Naive thymus-derived CD4-positive, alpha-beta T cell (primary cell): ENCODE results near the gene KLF16. TPM values are rescaled to one million over a fixed set of nuclear protein-coding genes. Genes with fewer than 3 reads are reported as not detected.
A peak's percentile ranks its signal among the peaks of the same experiment; 100 is the strongest.

ENCODE experiments used
- ATAC-seq: fragments of 150-1000 bp; cut with Tn5 transposase; 2 replicates; pipeline ENCODE4 v1.10.0; 2021; ENCODE audit warnings: mild to moderate bottlenecking, moderate library complexity
- CTCF ChIA-PET: fragments of 350-600 bp; sonication (Branson Sonifier 250); formaldehyde crosslinking; loops from one replicate; lab custom pipeline; 2021; ENCODE audit warnings: antibody characterized with exemption; lab: Charles Lee
- POLR2A ChIA-PET: fragments of 350-600 bp; sonication (Branson Sonifier 250); formaldehyde crosslinking; loops from one replicate; lab custom pipeline; 2021; ENCODE audit warnings: antibody characterized with exemption, inconsistent platforms; lab: Charles Lee
- DNase-seq, 9 donors: peaks; one replicate each; pipeline versions ENCODE4 v3.0.0 to v3.0.0-alpha.2; 2020 to 2022; ENCODE audit warnings: mixed read lengths in 1 of 9
- H3K27ac ChIP-seq: one replicate; pipeline ENCODE4 v1.7.0; 2013; ENCODE audit warnings: mild to moderate bottlenecking, low read depth, low read length, moderate library complexity
- H3K27me3 ChIP-seq, 2 donors: one replicate each; pipeline ENCODE4 v1.7.0; 2013; ENCODE audit warnings: low read length in 2 of 2, mild to moderate bottlenecking in 2 of 2, moderate library complexity in 2 of 2; ENCODE audit not compliant: control insufficient read depth in 2 of 2, insufficient read depth in 2 of 2
- H3K36me3 ChIP-seq, 3 experiments: 1 replicate in 2 of 3; 2 replicates in 1 of 3; pipeline ENCODE4 v1.7.0; 2013; ENCODE audit warnings: low read length in 3 of 3, mild to moderate bottlenecking in 3 of 3, moderate library complexity in 1 of 3; ENCODE audit not compliant: insufficient read depth in 3 of 3, control insufficient read depth in 2 of 3
- H3K4me1 ChIP-seq, 2 donors: one replicate each; pipeline ENCODE4 v1.7.0; 2013; ENCODE audit warnings: low read length in 2 of 2, mild to moderate bottlenecking in 2 of 2, moderate library complexity in 1 of 2; ENCODE audit not compliant: control insufficient read depth in 2 of 2, insufficient read depth in 2 of 2
- H3K4me3 ChIP-seq: 2 replicates; pipeline ENCODE4 v1.7.0; 2013; ENCODE audit warnings: mild to moderate bottlenecking, low read length
- H3K9me3 ChIP-seq, 3 experiments: 1 replicate in 2 of 3; 2 replicates in 1 of 3; pipeline ENCODE4 v1.7.0; 2013; ENCODE audit warnings: low read length in 3 of 3; ENCODE audit not compliant: control insufficient read depth in 2 of 3
- H3K27ac Mint-ChIP-seq, 9 donors: one replicate each; pipeline ENCODE4 v1.8.0; 2020 to 2022; ENCODE audit warnings: mixed read lengths in 9 of 9, mild to moderate bottlenecking in 8 of 9, moderate library complexity in 5 of 9, inconsistent platforms in 2 of 9
- H3K27me3 Mint-ChIP-seq, 5 donors: one replicate each; pipeline ENCODE4 v1.8.0; 2021 to 2022; ENCODE audit warnings: mixed read lengths in 5 of 5, mild to moderate bottlenecking in 1 of 5
- H3K36me3 Mint-ChIP-seq, 5 donors: one replicate each; pipeline ENCODE4 v1.8.0; 2020 to 2022; ENCODE audit warnings: mixed read lengths in 5 of 5, mild to moderate bottlenecking in 3 of 5, inconsistent platforms in 1 of 5
- H3K4me1 Mint-ChIP-seq, 7 donors: one replicate each; pipeline ENCODE4 v1.8.0; 2020 to 2022; ENCODE audit warnings: mixed read lengths in 7 of 7, mild to moderate bottlenecking in 3 of 7, inconsistent platforms in 1 of 7
- H3K4me3 Mint-ChIP-seq, 10 donors: one replicate each; pipeline ENCODE4 v1.8.0; 2020 to 2022; ENCODE audit warnings: mild to moderate bottlenecking in 10 of 10, mixed read lengths in 10 of 10, moderate library complexity in 6 of 10, inconsistent platforms in 2 of 10
- H3K9me3 Mint-ChIP-seq, 11 donors: one replicate each; pipeline ENCODE4 v1.8.0; 2020 to 2022; ENCODE audit warnings: mixed read lengths in 11 of 11, mild to moderate bottlenecking in 4 of 11, inconsistent platforms in 1 of 11, moderate library complexity in 1 of 11
- intact Hi-C, 2 donors: fragments of 100-400 bp; cut with micrococcal nuclease; formaldehyde crosslinking; loops; one replicate each; pipeline ENCODE4 v1.15.1; 2023
- polyA plus RNA-seq, 2 donors: library from polyadenylated mRNA; unstranded; fragments of 300-500 nt; fragmentation: Illumina TruSeq; gene quantifications; one replicate each; pipeline ENCODE4 v1.2.3, GENCODE V29; 2021
- total RNA-seq, 6 experiments: library from RNA in 5 of 6; stranded (reverse) in 5 of 6; gene quantifications; 1 replicate in 5 of 6; 2 replicates in 1 of 6; pipeline ENCODE4 v1.2.3 and lab custom pipeline; 2021 to 2026

KLF16 gene
- total and polyA plus RNA-seq, 7 experiments from 2014 or later, result 0.41 to 65.2 (median 20.8) TPM

GRCh38 chr19:1828279-1829238 lies 34.8 kb downstream of the KLF16 start:
- Histone ChIP-seq H3K27ac (no peak overlapping the region), H3K4me3 (no peak overlapping the region), H3K36me3 (peaks cover 0 to 70% (median 9%) of the 10 kb centered on the region in 3 experiments), H3K27me3 (no peaks in the 10 kb centered on the region), H3K4me1 (peaks cover 3 to 6% of the 10 kb centered on the region in 2 donors), H3K9me3 (no peaks in the 10 kb centered on the region)
- peaks cover 0 to 12% (median 4%) of the 10 kb centered on the region in 7 donors for H3K4me1 Mint-ChIP-seq
- H3K36me3 Mint-ChIP-seq, result peaks cover 0 to 9% (median 3%) of the 10 kb centered on the region in 5 donors
- no peaks in the 10 kb centered on the region for H3K27me3 Mint-ChIP-seq
- H3K9me3 Mint-ChIP-seq, result no peaks in the 10 kb centered on the region
- H3K27ac Mint-ChIP-seq, result peak overlapping the region in 1 of 9 donors; percentile 43
- POLR2A ChIA-PET, result no interaction called here
- no peak overlapping the region for H3K4me3 Mint-ChIP-seq
- DNase-seq, result no peak
- no peak for ATAC-seq
- intact Hi-C loops, result no loop called here
- CTCF ChIA-PET, result interaction anchor here (1.1 to 1.3 kb wide), 2 partner anchors 9 to 25 kb away, joined by 3 to 6 read pairs; no protein-coding TSS in a partner anchor

DNA sequence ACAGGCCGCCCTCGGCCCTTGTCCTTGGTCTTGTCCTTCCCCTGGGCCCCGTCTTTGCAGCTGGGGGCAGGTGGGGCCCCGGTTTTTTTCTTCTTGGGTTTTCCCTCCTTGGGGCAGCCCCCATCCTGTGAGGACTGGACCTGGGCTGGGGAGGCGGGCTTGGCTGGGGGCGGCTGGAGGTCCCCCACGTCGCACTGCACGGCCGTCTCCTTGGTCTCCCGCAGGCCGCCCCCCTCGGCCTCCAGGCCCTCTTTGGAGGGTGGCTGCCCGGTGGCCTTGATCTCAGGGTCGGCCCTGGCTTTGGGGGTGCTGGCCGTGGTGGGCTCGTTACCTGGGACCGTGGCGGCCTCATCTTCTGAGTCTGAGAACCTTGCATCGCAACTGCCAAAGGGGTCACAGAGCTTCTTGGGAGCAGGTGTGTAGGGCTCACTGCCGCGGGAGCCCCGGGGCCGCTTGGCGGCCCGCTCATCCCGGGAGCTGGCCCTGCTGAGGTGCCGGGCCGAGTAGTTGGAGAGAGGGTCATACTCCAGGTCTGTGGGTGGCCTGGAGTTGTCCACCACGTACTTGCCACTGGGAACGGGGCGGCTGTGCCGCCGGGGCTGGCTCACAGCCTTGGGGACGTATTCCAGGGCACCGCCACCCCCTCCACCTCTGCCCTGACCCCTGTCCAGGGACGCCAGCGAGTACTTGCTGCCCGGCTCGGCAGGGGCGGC lies 35.7 kb downstream of the KLF16 start:
- Histone ChIP-seq H3K4me1 (peaks cover 3 to 6% of the 10 kb centered on the region in 2 donors), H3K9me3 (no peaks in the 10 kb centered on the region), H3K27ac (no peak overlapping the region), H3K27me3 (no peaks in the 10 kb centered on the region), H3K4me3 (no peak overlapping the region), H3K36me3 (peaks cover 0 to 74% (median 14%) of the 10 kb centered on the region in 3 experiments)
- H3K27me3 Mint-ChIP-seq, result no peaks in the 10 kb centered on the region
- POLR2A ChIA-PET, result no interaction called here
- H3K36me3 Mint-ChIP-seq, result peaks cover 0 to 9% (median 3%) of the 10 kb centered on the region in 5 donors
- ATAC-seq, result no peak
- intact Hi-C loops, result loop anchor here (2.0 kb wide), 1 partner anchor 39 kb away; no protein-coding TSS in a partner anchor
- H3K4me1 Mint-ChIP-seq, result peaks cover 0 to 7% (median 0%) of the 10 kb centered on the region in 7 donors
- no peak overlapping the region for H3K27ac Mint-ChIP-seq
- no peaks in the 10 kb centered on the region for H3K9me3 Mint-ChIP-seq
- H3K4me3 Mint-ChIP-seq, result no peak overlapping the region
- CTCF ChIA-PET, result interaction anchor here (1.1 kb wide), 1 partner anchor 26 kb away, joined by 3 read pairs; no protein-coding TSS in a partner anchor
- no peak for DNase-seq

GRCh38 chr19:1826557-1827521 lies 36.5 kb downstream of the KLF16 start:
- Histone ChIP-seq H3K4me3 (no peak overlapping the region), H3K4me1 (peaks cover 3 to 6% of the 10 kb centered on the region in 2 donors), H3K27me3 (no peaks in the 10 kb centered on the region), H3K27ac (no peak overlapping the region), H3K36me3 (peaks cover 0 to 78% (median 15%) of the 10 kb centered on the region in 3 experiments), H3K9me3 (no peaks in the 10 kb centered on the region)
- POLR2A ChIA-PET, result interaction anchor here (0.6 to 1.0 kb wide), 2 partner anchors 22 to 94 kb away, joined by 3 to 4 read pairs; partner anchors contain the start of gene REXO1
- ATAC-seq, result no peak
- CTCF ChIA-PET, result interaction anchor here (0.6 to 2.0 kb wide), 14 partner anchors 8 to 1096 kb away, joined by 3 to 21 read pairs (median 6); no protein-coding TSS in a partner anchor
- no peaks in the 10 kb centered on the region for H3K9me3 Mint-ChIP-seq
- H3K27ac Mint-ChIP-seq, result no peak overlapping the region
- H3K4me1 Mint-ChIP-seq, result peaks cover 0 to 6% (median 0%) of the 10 kb centered on the region in 7 donors
- intact Hi-C loops, result loop anchor here (1.0 to 2.0 kb wide), 4 partner anchors 15 to 155 kb away; partner anchors contain the start of gene ATP8B3 (in 1 of the 2)
- H3K27me3 Mint-ChIP-seq, result no peaks in the 10 kb centered on the region
- no peak overlapping the region for H3K4me3 Mint-ChIP-seq
- DNase-seq, result no peak
- H3K36me3 Mint-ChIP-seq, result peaks cover 0 to 9% (median 3%) of the 10 kb centered on the region in 5 donors

- Mint-ChIP-seq H3K36me3 (peaks cover 0 to 11% (median 3%) of the 10 kb centered on the region in 5 donors), H3K4me1 (peaks cover 0 to 5% (median 0%) of the 10 kb centered on the region in 7 donors), H3K4me3 (no peak overlapping the region), H3K9me3 (no peaks in the 10 kb centered on the region), H3K27me3 (no peaks in the 10 kb centered on the region), H3K27ac (peak overlapping the region in 2 of 9 donors; percentile 5 to 71)
- ChIA-PET CTCF (interaction anchor here (0.6 to 2.0 kb wide), 18 partner anchors 9 to 1097 kb away, joined by 3 to 21 read pairs (median 5); no protein-coding TSS in a partner anchor), POLR2A (interaction anchor here (0.6 to 1.0 kb wide), 2 partner anchors 23 to 93 kb away, joined by 3 to 4 read pairs; partner anchors contain the start of gene REXO1)
- H3K9me3 ChIP-seq, result no peaks in the 10 kb centered on the region
- H3K4me1 ChIP-seq, result peaks cover 3 to 6% of the 10 kb centered on the region in 2 donors
- no peak overlapping the region for H3K4me3 ChIP-seq
- no peak overlapping the region for H3K27ac ChIP-seq
- no peaks in the 10 kb centered on the region for H3K27me3 ChIP-seq
- H3K36me3 ChIP-seq, result peaks cover 0 to 85% (median 15%) of the 10 kb centered on the region in 3 experiments
- ATAC-seq, result peak; percentile 85
- DNase-seq, result peak; percentile 55 to 81 (median 71)
- intact Hi-C loops, result loop anchor here (1.0 to 2.0 kb wide), 4 partner anchors 14 to 154 kb away; partner anchors contain the start of gene ATP8B3 (in 1 of the 2)
These were observed 37.3 kb downstream of the KLF16 start for GRCh38 chr19:1825909-1826556.

- ChIA-PET POLR2A (no interaction called here), CTCF (interaction anchor here (0.6 kb wide), 1 partner anchor 182 kb away, joined by 5 read pairs; no protein-coding TSS in a partner anchor)
- peaks cover 0 to 11% (median 6%) of the 10 kb centered on the region in 5 donors for H3K36me3 Mint-ChIP-seq
- Histone ChIP-seq H3K4me3 (no peak overlapping the region), H3K36me3 (peaks cover 5 to 87% (median 12%) of the 10 kb centered on the region in 3 experiments), H3K4me1 (peaks cover 3 to 6% of the 10 kb centered on the region in 2 donors), H3K27ac (no peak overlapping the region), H3K27me3 (no peaks in the 10 kb centered on the region), H3K9me3 (no peaks in the 10 kb centered on the region)
- intact Hi-C loops, result no loop called here
- no peaks in the 10 kb centered on the region for H3K9me3 Mint-ChIP-seq
- peaks cover 0 to 8% (median 0%) of the 10 kb centered on the region in 7 donors for H3K4me1 Mint-ChIP-seq
- H3K4me3 Mint-ChIP-seq, result no peak overlapping the region
- ATAC-seq, result no peak
- no peak overlapping the region for H3K27ac Mint-ChIP-seq
- no peak for DNase-seq
- no peaks in the 10 kb centered on the region for H3K27me3 Mint-ChIP-seq
These were observed 39.1 kb downstream of the KLF16 start for GRCh38 chr19:1824252-1824622.
